ENCODE results near the gene GPD1L. TPM values are rescaled to one million over a fixed set of nuclear protein-coding genes. Genes with fewer than 3 reads are reported as not detected.

Gene GPD1L
- polyA plus RNA-seq, 1 donor (not counting 4 experiments of a cell fraction or from before 2014, with no cell fraction given), result 4.5 TPM

- Histone ChIP-seq H3K27ac (ENCODE audit: control insufficient read depth, insufficient read depth, low read length) (no peak overlapping the region), H3K27me3 (ENCODE audit: control insufficient read depth, extremely low read depth, insufficient read depth, low read length) (peaks cover 20% of the 10 kb centered on the region), H3K4me1 (ENCODE audit: control insufficient read depth, extremely low read depth, insufficient read depth, low read length) (no peaks in the 10 kb centered on the region), H3K9ac (ENCODE audit: control insufficient read depth, extremely low read depth, insufficient read depth, low read length) (no peak overlapping the region), H4K20me1 (ENCODE audit: control insufficient read depth, extremely low read depth, insufficient read depth, low read length) (no peaks in the 10 kb centered on the region), H2AFZ (ENCODE audit: control insufficient read depth, low read length) (no peak overlapping the region), H3K4me2 (ENCODE audit: control insufficient read depth, extremely low read depth, insufficient read depth, low read depth, low read length) (no peak overlapping the region), H3K36me3 (ENCODE audit: control insufficient read depth in 2 of 2, extremely low read depth in 1 of 2, insufficient read depth in 2 of 2, low read length in 2 of 2) (no peaks in the 10 kb centered on the region), H3K9me3 (ENCODE audit: control insufficient read depth, low read depth, low read length) (no peaks in the 10 kb centered on the region), H3K79me2 (ENCODE audit: control insufficient read depth, insufficient read depth, low read length) (no peaks in the 10 kb centered on the region), H3K9me1 (ENCODE audit: control insufficient read depth, extremely low read depth, insufficient read depth, low read length) (no peaks in the 10 kb centered on the region), H3K4me3 (ENCODE audit: control insufficient read depth in 2 of 3, extremely low read depth in 1 of 3, insufficient read depth in 2 of 3, low read depth in 1 of 3, low read length in 3 of 3) (no peak overlapping the region)
- TF ChIP-seq EZH2 (IDR thresholded peaks at IDR 0.05; ENCODE audit: low read length) (no peak), CTCF (optimal IDR thresholded peaks at IDR 0.05 in 1 of 3, IDR thresholded peaks at IDR 0.05 in 1 of 3, conservative IDR thresholded peaks at IDR 0.05 in 1 of 3; ENCODE audit: extremely low read depth in 1 of 3, insufficient read depth in 2 of 3, low read length in 3 of 3) (no peak)
- DNase-seq (ENCODE audit: low read depth, low spot score) (no peak), FAIRE-seq (no peak)
- dilution Hi-C loops (cut with MboI; ENCODE audit: extremely low pct_ligation_motif_present, low sequenced_read_pairs), result loop anchor here (25.0 kb wide), 1 partner anchor 139 kb away; no protein-coding TSS in a partner anchor
Measured at GRCh38 chr3:32198714-32199113, 92.3 kb downstream of the GPD1L start.

DNA sequence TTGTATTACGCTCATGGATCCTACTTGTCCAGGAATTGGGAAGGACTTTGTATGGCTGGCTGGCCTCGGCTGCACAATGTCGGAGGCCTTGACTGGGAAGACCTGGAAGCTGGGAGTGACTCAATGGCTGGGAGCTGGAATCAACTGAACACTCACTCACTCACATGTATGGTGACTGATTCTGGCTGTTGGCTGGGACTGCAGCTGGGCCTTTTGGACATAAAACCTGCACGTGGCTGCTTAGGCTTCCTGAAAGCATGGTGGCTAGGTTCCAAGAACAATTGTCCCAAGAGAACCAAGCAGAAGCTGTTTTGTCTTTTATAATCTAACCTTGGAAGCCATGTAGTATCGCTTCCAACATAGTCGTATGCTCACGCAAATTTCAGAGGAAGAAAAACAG, 94.1 kb downstream of the GPD1L start:
- Histone ChIP-seq H2AFZ (ENCODE audit: control insufficient read depth, low read length) (no peak overlapping the region), H3K4me2 (ENCODE audit: control insufficient read depth, extremely low read depth, insufficient read depth, low read depth, low read length) (no peak overlapping the region), H4K20me1 (ENCODE audit: control insufficient read depth, extremely low read depth, insufficient read depth, low read length) (no peaks in the 10 kb centered on the region), H3K9me1 (ENCODE audit: control insufficient read depth, extremely low read depth, insufficient read depth, low read length) (no peaks in the 10 kb centered on the region), H3K4me3 (ENCODE audit: control insufficient read depth in 2 of 3, extremely low read depth in 1 of 3, insufficient read depth in 2 of 3, low read depth in 1 of 3, low read length in 3 of 3) (no peak overlapping the region), H3K4me1 (ENCODE audit: control insufficient read depth, extremely low read depth, insufficient read depth, low read length) (no peaks in the 10 kb centered on the region), H3K9me3 (ENCODE audit: control insufficient read depth, low read depth, low read length) (no peaks in the 10 kb centered on the region), H3K79me2 (ENCODE audit: control insufficient read depth, insufficient read depth, low read length) (no peaks in the 10 kb centered on the region), H3K36me3 (ENCODE audit: control insufficient read depth in 2 of 2, extremely low read depth in 1 of 2, insufficient read depth in 2 of 2, low read length in 2 of 2) (no peaks in the 10 kb centered on the region), H3K27me3 (ENCODE audit: control insufficient read depth, extremely low read depth, insufficient read depth, low read length) (peaks cover 20% of the 10 kb centered on the region), H3K9ac (ENCODE audit: control insufficient read depth, extremely low read depth, insufficient read depth, low read length) (no peak overlapping the region), H3K27ac (ENCODE audit: control insufficient read depth, insufficient read depth, low read length) (no peak overlapping the region)
- FAIRE-seq (no peak), DNase-seq (ENCODE audit: low read depth, low spot score) (no peak)
- dilution Hi-C loops (cut with MboI; ENCODE audit: extremely low pct_ligation_motif_present, low sequenced_read_pairs), result no loop called here
- TF ChIP-seq EZH2 (IDR thresholded peaks at IDR 0.05; ENCODE audit: low read length), result no peak
- TF ChIP-seq CTCF (optimal IDR thresholded peaks at IDR 0.05 in 1 of 3, IDR thresholded peaks at IDR 0.05 in 1 of 3, conservative IDR thresholded peaks at IDR 0.05 in 1 of 3; ENCODE audit: extremely low read depth in 1 of 3, insufficient read depth in 2 of 3, low read length in 3 of 3), result no peak

Measured in keratinocyte (primary cell).